HG02678 (cell line): ENCODE results near the gene GTF3C6.
"Not testable (repeated sequence)": the region's sequence is repeated elsewhere in the genome, so short reads cannot be mapped to it uniquely, and the experiment has no call there.

Experiments used
- ATAC-seq: cut with Tn5 transposase; IDR thresholded peaks from one replicate; pipeline ENCODE4 v1.9.1; 2021; ENCODE audit warnings: mild to moderate bottlenecking, moderate library complexity; ENCODE audit not compliant: unreplicated experiment

The GTF3C6 gene

DNA sequence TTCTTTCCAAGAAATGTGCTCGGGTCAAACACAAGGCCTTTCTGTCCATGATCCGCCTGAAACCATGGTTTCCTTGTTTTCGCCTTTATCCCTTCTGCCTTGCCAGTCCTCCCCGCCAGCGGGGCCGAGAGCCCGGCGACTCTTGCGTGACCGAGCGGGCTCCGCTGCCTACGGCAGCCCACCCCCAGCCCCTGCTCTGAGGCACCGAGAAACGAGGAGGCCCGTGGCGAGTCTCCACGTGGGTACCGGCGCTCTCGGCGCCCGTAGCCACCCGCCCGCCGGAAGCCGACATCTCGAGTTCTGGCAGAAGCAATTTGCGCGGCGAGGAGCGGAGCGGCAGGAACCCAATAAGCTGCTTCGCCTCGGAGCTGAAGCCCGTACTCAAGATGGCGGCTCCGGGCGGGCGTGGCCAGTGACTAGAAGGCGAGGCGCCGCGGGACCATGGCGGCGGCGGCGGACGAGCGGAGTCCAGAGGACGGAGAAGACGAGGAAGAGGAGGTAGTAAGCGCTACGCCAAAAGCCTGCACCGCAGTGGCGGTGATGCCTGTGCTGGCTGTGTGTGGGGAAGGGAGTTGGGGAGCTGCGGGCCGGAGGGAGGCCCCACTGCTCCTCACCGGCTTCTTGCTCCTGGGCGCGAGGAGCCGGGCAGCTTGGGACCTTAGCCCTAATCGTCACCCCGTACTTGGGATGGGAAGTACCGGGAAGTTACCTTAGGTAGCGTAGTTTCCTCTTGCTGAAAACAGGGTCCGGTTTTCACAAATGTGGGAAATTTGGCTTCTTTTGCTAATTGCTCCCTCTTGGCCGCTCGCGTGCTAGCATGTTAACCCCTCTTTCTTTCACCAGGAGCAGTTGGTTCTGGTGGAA lies at the start of gene GTF3C6:
Gene GTF3C6 (plus strand): TSS at position 378 of the 864 bp plus-strand sequence. CDS start 64 bp downstream, at position 442.
- ATAC-seq: peak; percentile 98

GRCh38 chr6:110930781-110931180 lies 27.7 kb upstream of the GTF3C6 start:
- ATAC-seq: no peak

GRCh38 chr6:110933912-110934311 lies 24.6 kb upstream of the GTF3C6 start:
- no peak for ATAC-seq

DNA sequence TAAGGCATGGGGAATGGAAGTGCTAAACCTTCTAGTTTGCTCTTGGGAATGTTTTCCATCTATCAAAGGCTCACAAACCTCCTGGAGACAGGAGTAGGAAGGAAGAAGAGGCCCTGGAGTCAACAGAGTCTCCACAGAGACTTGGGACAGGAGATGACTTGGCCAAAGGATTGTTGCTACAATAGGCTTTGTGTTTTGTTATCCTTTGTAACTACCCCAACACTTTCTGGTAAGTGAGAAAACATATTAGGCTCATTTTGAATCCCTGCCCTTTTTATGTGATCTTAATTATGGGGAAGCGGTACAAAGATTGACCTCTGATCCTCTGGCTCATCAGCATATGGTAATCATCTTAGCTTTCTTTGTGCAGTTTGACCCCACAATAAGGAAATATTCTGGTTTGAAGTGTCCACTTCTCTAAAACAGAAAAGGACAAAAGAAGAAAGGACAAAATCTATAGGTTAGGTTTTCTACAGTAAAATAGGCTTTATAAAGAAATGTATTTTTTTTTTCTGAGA lies 24.1 kb upstream of the GTF3C6 start:
- ATAC-seq: no peak

DNA sequence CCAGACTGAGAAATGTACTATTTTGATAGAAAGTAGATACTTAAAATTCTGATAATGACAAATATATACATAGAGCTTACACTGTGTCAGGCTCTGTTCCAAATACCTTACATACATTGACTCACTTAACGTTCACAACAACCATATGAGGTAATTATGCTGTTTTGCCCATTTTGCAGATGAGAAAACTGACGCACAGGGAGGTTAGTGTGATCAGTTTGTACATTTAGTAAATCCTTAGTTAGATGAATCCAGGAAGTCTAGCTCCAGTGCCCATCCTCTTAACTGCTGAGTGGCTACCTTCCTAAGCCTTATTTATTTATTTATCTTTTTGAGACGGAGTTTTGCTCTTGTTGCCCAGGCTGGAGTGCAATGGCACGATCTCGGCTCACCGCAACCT lies 23.3 kb upstream of the GTF3C6 start:
- ATAC-seq: no peak

GRCh38 chr6:110938171-110938570 lies 20.3 kb upstream of the GTF3C6 start:
- ATAC-seq: no peak

DNA sequence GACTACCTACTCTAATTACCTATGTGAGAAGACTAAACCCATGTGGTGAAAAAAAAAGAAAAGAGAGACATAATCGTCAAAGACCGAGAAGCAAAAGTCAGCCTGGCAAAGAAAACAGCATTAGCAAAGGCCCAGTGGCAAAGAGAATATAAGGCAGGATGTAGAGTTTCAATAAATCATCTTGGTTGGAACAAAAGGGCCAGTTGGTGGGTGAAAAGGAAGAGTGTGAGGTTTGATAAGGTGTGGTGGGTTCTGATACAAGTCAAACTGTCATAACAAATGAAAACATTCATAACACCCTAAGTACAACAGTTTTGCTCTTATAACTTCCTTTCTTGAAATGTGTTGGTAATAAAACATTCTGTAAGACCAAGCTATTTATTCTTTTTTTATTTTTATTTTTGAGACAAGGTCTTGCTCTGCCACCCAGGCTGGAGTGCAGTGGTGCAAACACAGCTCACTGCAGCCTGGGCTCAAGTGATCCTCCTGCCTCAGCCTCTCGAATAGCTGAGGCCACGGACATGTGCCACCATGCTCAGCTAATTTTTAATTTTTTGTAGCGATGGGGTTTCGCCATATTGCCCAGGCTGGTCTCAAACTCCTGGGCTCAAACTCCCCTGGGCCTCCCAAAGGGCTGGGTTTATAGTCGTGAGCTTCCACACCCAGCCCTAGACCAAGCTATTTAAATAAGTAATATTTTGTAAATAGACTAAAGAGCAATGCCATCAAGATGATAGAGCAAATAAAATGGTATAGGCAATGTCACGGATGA lies 18.9 kb upstream of the GTF3C6 start:
- no peak for ATAC-seq

DNA sequence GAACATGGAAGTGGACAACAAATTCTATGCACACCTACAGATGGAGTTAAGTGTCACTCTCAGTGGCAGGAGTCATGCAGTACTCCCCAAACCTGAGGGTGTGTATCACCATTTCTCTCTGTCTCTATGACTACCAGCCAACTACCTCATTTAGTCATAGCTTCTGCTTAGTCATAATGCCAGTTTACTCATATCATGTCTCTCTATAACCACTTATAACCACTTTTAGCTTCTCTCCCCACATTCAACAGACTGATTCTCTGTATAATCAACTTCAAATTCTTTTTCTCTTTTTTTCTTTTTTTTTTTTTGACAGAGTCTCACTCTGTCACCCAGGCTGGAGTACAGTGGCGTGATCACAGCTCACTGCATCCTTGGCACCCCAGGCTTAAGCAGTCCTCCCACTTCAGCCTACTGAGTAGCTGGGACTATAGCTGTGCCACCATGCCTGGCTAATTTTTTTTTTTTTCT lies 13.8 kb upstream of the GTF3C6 start:
- peak; percentile 99 for ATAC-seq

DNA sequence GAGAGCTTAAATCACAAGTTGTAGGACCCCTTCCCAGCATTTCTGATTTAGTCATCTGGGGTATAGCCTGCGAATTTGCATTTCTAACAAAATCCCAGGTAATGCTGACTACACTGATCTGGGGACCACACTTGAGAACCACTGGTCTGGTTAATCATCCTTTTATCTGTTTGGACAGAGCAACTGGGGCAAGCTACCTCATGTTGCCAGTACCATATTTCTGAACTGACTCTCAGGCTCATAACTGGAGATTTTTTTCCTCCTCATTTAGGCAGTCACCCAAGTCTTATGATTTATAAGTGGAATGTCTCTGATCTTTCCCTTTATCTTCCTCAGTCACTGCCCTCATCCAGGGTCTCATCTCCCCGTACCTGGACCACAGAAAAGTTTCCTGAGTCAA lies 12.0 kb upstream of the GTF3C6 start:
- ATAC-seq: no peak

DNA sequence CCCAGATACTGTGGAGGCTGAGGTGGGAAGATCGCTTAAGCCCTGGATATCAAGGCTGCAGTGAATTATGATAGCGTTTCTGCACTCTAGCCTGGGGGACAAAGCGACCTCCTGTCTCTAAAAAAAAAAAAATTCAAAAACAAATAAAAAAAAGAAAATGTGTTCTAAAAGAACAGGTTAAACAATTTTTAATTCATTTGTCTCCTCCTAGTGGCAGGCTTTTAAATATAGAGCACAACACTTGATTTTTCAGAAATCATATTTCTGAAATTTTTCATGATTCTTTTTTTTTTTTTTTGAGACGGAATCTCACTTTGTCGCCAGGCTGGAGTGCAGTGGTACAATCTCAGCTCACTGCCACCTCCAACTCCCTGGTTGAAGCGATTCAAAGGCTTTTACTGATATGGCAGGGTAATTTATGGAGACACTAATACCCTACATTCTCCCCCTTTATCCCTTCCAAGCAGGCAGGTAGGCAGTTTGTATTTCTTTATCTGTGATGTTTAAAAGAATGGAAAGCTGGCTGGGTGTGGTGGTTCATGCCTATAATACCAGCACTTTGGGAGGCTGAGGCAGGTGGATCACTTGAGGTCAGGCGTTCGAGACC lies 8.7 kb upstream of the GTF3C6 start:
- no peak for ATAC-seq

DNA sequence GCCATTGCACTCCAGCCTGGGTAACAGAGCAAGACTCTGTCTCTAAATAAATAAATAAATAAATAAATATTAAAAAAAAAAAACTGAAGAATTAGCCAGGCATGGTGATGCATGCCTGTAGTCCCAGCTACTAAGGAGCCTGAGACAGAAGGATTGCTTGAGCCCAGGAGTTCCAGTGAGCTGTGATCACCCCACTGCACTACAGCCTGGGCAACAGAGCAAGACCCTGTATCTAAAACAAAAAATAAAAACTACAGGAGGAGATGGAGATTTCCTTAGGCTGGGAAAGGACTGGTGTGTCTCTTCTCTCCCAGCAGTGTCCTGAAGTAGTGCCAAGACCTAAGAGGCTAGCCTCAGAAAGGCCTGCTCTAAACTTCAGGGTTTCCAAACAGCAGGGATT lies 8.1 kb upstream of the GTF3C6 start:
- ATAC-seq: no peak

- ATAC-seq: no peak
These were observed 7.5 kb upstream of the GTF3C6 start for GRCh38 chr6:110951008-110951407.

GRCh38 chr6:110951986-110952794 lies 6.3 kb upstream of the GTF3C6 start:
- no peak for ATAC-seq

GRCh38 chr6:110953633-110954303 lies 4.7 kb upstream of the GTF3C6 start:
- no peak for ATAC-seq

DNA sequence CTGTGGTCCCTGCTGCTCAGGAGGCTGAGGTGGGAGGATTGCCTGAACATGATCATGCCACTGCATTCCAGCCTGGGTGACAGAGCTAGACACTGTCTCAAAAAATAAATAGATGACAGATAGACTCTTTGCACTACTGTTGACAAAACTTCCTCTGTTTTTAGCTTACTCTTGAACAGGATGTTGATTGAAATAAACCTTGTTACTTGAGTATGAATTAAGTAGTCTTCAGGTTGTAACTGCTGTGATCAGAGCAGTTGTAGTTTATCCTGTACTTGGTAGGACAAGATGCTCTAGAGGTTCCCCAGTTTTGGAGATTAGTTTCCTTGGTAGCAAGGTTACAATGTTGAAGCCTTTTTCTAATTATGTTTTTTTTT lies 1.5 kb downstream of the GTF3C6 start:
- ATAC-seq: no peak

GRCh38 chr6:110962636-110963035 lies 4.1 kb downstream of the GTF3C6 start:
- ATAC-seq: not testable (repeated sequence)

DNA sequence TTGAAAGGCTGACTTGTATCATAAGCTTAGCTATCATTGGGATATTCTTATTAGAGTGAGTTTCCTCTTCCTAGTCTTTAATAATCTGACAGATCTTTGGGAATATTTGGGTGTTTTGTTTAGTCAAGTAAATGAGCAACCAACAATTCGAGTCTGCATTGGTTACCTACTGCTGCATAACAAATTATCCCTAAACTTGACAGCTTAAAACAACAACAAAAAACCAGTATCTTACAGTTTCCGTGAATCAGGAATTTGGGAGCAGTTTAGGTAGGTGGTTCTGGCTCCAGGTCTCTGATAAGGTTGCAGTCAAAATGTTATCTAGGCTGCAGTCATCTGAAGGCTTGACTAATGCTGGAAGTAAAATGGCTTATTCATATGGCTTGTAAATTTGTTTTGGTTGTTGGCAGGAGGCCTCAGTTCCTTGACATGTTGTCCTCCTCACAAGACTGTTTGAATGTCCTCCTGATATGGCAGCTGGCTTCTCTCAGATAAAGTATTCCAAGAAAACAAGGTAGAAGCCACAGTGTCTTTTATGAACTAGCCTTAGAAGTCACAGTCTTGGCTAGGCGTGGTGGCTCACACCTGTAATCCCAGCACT lies 7.2 kb downstream of the GTF3C6 start:
- ATAC-seq: no peak

DNA sequence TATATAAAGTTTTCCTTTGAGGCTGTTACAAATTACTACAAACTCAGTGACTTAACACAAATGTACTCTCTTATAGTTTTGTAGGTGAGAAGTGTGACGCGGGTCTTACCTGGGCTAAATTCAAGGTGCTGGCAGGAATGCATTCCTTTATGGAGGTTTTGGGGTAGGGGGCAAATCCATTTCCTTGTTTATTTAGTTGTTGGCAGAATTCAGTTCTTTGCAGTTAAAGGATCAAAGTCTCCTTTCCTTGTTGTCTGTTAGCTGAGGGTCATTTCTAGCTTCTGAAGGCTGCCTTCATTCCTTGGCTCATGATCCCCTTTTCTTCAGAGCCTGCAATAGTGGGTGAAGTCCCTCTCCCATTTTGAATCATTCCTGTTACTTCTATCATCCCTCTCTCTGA lies 10.2 kb downstream of the GTF3C6 start:
- not testable (repeated sequence) for ATAC-seq

GRCh38 chr6:110971468-110971867 lies 13.0 kb downstream of the GTF3C6 start:
- no peak for ATAC-seq

- ATAC-seq: no peak
These were observed 18.1 kb downstream of the GTF3C6 start for GRCh38 chr6:110976575-110976974.
